DMS114 treated with DMSO at 0.1 percent for 48 hours (cell line): ENCODE results near the gene HEPN1.

Experiments used
- DNase-seq: peaks from one replicate; lab custom pipeline; 2025; ENCODE audit not compliant: unreplicated experiment; lab: John Stamatoyannopoulos, UW

The HEPN1 gene

DNA sequence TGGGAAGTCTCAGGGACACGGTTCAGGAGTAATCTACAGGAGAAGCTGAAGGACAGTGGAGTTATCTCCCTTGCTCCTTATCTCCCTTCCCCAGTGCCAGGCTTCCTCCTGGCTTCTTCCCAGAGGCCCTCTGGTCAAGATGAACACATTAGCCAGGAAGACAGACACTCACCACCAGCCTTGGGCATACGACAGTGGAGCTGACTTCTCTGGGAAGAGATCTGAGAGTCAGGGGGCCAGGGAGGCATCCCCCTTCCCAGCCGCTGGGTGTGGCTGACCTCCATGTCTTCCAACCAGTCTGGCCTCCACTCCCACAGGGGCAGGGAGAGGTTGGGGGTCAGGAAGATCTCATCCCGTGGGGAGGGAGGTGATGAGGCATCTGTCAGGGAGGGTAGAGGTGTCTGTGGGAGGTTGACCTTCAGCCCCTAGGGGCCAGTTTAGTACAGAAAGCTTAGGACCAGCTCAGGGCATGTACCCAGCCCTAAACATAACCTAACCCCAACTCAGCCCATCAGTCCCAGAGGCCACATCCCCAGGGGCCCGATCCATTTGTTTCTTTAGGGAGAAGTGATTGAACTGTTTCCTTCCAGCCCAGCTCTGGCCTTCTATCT, 34.1 kb upstream of the HEPN1 start:
- DNase-seq: no peak

DNA sequence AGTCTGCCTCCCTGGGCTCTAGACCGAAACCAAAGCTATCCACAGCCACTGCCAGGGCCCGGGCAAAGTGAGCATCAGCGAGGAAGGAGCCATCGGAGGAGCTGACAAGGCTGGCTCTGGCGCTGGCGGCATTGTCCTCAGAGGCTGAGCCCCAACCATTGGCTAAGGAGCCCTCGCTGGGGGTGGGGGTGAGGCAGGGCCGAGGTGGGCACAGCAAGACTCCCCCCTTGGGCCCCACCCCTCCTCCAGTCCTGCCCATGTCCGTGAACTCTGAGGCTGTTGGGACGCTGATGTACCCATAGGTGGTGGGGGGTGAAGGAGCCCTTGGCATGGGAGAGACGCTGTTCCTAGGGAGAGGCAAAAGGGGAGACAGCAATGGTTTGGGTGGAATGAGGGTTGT, 32.6 kb upstream of the HEPN1 start:
- DNase-seq: no peak

DNA sequence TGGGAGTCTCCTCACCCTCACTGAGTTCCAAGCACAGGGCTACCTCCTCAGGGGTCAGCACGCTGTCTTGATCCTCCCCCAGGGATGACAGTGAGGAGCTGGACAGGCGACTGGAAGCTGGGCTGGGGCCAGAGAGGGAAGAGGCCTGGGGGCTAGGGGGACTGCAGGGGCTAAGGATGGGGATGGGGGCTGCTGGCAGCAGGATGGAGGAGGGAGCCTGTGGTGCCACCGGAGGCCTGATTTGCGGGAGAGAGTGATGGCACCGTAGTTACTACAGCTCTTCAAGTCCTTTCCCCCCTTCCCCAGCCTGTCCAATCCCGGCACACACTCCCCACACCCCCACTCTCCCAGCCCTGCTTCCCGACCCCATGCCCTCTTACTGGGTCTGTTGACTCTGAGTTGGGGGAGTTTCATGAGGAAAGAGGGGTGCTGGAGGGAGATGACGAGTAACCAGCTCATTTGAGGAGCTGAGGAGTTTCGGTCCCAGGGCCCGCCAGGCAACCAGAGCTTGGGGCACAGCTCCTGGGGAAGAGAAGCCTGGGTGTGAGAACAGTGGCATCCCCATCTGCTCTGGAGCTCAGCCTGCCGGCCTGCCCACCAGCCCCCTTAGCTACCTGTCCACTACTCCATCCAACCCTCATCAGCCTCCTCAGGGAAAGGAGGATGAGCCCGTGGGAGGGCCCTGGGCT, 31.9 kb upstream of the HEPN1 start:
- no peak for DNase-seq

DNA sequence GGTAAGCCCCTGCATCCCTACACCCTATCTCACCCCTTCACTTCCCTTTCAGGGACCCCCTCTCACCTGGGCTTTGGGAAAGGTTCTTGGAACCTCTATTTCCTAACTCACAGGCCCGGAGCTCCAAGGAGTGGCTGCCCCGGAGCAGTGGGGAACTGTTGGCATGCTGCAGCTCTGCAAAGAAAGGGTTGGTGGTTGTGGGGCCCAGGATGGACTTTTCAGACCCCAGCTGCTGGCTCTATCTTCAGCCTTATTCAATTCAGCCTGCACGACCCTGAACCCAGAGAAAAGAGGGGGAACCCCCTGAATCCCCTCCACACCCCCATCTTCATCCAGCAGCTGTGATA, 31.4 kb upstream of the HEPN1 start:
- DNase-seq: no peak

DNA sequence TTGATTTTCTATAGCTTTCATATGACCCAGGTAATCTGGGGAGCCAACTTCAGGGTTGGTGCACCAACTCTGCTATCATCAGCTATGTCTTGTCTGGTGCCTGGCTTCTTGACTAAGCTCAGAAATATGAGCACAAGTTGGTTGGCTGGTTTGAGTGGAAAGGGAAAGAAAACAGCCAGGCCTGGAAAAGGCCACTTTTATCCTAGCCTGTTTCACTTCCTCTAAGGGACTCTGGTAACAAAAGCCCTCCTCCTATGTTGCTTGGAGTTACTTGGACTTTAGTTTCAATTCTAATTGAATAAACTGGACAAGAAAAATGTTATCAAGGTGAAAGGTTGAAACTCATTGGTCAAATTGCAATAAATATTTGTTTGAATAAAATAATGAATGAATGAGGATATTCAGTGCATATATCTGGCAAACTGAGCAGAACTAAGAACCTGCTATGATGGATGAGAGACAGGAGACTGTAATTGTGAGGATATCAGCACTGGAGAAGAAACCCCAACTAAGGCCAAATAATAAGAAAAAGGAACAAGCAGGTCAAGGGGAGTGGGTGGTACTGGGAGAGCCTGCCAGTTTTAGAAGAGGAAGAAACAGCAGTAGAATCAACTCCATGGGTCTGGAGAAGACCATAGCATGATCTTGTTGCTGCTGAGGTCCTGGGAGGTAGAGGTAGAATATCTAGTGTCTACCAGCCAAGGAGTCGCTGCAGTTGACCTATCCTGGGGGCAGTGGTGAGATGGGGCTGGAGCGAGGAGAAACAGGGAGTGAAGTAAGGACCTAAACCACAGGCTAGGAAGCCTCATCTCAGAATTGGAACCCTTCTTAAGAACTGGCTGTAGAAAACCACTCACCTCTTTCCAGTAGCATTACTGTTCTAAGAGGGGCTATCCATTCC, 29.6 kb upstream of the HEPN1 start:
- no peak for DNase-seq

DNA sequence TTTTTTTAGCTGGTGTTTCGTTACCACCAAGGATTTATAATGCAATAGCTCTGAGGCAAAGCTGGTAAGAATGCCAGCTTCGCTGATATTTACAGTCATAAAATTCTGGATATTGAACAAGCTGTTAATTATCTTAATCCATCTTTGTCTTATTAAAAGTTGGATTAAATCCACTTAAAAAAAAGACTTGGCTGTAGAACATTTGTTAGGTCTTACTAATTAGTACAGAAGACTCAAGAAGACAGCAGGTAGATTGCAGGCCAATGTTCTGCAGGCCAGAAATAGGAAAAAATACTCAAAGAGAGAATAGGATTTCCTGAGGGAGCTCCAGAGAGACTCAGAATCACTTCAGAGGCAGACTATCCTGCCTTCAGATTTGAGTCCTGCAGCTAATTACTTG, 28.9 kb upstream of the HEPN1 start:
- no peak for DNase-seq

DNA sequence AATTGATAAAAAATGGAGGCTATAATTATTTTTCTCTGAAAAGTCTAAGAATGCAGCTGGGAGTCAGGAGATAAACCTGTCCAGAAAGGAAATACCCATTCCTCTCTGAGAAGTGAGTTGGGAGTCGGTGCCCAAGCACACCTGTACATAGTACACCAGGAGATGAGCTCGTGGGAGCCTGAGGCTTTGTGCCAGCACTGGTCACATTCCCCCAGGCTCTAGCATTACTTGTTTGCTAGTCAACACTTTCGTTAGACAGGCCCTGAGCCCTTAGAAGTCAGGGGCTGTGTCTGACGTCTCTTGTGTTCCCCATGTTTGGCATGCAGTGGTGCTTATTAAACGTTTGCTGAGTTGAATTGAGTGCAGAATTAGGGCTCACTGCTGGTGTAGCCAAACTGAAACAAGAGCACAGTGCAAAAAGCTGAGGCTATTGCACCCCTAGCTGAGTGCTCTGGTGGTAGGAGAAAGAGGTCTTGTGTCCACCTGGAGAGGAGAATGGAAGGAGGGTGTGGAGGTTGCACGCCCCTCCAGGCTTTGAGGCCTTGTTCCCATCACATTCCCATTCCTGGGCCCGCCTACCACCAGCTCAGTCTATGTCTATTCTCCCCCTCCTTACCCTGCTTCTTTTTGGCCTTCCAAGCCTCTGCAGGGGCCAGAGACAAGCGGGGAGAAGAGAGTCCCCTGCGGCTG, 28.2 kb upstream of the HEPN1 start:
- no peak for DNase-seq

DNA sequence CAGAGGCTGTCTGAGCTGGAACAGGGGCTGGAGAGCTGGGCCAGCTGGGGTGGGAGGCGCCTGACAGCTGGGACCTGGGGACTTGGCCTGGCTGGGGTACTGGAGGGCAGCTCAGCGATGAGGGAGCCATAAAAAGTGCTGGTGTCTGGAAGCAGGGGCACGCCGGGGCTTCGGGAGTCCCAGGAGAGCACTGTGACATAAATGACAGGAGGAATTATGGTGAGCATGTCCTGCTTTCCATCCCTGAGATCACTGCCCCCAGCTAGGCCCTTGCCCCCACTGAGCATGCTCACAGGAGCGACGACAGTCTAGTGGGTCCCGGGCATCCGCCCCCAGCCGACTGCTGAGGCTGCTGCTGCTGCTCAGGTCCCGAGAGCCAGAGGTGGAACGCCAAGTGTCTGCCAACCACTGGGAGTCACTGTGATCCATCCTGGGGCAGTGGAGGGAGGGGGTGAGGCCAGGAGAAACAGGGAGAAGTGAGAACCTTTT, 27.6 kb upstream of the HEPN1 start:
- no peak for DNase-seq

DNA sequence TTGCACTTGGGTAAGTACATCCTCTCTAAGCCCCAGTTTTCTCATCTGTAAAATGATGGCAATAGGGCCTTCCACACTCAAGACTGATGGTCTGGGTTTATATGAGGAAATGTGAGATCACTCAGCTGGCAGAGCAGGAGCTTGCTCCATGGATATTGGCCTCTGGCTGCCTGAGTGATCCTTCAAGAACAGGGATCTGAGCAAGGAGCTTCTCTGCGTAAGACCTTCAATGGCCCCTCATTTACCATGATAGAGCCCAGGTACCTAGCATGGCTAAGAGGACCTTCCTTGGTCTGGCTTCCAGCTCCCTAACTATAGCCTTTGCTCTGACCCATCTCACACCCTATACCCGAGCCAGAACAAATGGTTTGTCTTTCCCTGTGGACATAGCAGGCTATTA, 26.9 kb upstream of the HEPN1 start:
- DNase-seq: no peak

DNA sequence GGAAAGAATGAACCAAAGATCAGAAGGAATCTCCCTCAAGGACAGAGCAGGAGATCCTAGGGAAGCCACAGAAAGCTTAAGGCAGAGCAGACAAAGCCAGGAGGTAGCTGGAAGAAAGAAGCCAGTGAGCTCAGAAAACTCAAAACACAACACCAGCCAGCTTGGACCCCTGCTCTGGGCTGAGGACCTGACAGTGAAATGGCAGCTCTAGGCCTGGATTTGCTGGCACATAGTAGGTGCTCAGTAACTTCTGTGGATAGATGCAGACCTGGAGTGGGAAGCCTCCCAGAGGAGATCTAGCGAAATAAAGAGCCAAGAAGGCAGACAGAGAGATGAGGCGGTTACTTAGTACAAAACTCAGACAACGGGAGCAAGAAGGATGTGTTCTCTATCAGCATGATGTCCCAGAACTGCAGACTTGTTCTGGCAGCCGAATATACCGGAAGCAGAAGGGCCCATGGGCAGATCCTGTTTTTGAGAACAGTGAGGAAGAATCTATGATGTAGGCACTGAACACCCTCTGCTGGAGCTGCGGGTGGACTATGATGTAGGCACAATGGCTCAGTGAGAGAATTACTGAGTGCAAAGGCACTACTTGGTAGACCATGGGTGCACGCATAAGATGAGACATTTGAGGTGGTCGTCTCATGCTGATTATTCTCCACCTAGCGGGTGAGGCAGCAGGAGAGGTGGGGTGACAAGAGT, 26.1 kb upstream of the HEPN1 start:
- DNase-seq: no peak

DNA sequence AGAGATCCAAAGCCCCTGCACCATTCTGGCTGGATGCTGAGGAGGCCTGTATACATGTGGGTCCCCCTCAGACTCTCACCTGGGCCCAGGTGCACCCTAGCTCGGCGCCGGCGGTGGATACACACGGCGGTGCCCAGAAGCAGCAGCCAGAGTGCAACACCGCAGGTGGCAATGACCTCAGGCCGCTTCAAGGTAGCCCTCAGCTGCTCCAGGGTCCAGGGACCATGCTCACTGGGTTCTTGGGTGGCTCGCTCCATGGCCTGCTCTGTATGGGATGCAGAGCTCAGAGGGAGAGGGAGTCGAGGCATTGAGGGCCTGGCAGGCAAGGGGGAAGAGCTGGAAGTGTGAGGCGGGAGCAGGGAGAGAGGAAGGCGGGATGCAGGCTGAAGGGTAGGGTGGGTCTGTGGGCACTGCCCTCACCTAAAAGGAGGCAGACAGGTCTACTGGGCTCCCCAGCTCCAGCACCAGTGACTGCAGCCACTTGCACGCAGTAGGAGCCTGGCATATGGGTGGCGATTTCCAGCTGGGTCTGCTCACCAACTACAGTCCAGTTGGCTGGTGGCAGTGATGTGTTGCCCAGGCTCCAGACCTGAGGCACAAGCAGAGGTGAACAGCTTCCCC, 25.2 kb upstream of the HEPN1 start:
- DNase-seq: no peak

DNA sequence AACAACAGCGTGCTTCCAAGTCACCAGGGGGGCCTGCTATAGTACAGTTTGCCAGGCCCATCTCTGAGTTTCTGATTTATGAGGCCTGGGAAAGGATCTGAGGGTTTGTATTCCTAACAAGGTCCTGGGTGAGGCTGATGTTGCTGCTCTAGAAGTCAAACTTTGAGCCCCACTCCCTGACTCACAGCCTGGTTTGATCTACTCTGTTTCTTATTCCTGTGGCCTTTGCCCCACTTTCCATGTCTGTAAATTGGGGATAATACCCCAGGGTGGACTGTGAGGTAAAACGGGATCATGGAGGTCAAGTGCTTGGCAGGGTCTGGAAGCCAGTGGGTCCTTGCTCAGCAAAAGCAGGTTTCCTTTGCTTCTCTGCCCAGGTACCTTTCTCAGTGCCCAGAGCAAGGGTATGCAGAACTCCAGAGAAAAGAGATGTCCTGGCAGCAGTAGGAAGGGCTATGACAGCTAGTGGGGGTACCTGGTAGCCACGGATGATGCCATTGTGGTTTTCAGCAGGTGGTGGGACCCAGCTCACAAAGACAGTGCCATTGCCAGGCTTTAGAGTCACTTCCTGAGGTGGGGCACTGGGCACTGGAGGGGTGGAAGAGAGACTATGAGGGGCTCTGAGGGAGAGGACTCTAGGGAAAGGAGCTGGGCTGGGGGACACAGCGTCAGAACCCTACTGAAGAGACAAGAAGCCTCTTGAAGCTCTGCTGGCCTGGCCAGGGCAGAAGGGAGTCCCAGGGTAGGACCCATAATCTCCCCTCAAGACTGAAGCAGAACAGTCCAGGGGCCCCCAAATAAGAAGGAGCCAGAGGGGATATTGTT, 24.2 kb upstream of the HEPN1 start:
- DNase-seq: no peak

DNA sequence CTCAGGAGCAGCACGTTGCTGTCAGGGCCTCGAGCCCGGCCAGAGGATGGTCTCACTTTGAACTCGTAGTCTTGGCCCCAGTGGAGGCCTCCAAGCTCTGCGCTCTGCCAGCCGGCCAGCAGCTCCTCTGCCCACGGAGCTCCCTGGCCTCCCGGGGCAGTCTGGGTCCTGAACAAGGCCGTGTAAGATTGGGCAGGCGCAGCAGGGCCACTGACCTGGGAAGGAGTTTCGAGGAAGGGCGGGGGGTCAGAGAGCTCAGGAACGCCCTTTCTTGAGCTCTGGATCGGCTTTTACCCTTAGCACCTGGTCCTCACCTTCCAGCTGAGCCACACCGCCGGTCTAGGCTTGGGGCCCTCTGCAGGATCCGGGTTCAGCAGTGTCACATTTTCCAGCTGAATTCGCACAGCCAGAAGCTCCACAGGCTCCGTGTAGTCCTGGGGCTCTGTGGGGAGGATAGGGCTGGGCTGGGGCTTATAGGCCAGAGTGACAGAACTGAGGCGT, 23.5 kb upstream of the HEPN1 start:
- DNase-seq: no peak

DNA sequence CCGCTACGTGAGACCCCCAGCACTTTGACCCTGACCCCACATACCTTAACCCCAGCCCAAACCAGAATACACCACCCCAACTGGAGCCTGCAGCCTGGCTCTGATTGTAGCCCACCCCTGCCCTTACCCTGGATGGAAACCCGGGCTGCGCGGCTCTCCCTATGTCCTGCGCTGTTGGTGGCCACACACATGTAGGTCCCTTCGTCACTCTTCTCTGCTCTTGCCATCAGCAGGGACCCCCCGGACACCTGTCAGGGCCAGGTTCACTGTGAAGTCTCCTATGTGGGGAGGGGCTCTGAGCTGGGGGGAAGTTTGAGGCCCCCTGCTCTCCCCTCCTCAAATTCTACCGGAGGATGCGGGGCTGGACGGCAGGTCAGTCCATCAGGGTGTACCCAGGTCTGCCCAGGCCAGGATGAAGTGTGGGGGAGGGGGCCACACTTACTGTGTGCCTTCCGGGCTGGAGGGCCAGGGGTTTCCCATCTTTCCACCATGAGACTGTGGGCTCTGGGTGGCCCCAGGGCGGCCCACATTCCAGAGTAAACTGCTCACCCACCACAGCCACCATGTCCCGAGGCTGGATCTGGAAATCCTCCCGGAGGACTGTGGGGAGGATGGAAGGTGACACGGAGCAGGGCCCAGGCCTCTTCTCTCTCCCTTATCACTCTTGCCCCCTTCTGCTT, 22.8 kb upstream of the HEPN1 start:
- DNase-seq: no peak

DNA sequence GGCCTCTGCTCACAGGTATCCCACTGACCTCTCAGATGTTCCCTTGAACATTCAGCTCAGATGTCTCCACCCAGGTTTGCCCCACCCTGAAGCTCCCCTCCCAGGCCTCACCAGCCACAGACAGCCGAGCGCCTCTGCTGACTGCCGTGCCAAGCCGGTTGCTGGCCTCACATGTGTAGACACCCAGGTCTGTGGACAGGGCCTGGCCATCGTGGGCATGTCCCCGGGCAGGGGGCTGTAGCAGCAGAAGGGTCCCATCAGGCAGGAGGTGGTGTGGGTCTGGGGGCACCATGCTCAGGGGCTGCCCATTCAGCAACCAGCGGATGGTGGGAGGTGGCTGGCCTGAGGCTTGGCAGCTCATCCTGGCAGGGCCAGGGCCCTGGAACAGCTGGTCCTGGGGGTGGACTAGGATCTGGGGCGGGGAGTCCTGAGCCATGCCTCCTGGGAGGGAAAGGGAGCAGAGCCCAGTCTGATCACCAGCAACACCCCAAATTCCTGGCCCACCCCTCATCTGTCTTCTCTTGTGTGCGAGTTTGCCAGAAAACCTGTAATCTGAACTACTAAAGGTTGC, 22.1 kb upstream of the HEPN1 start:
- no peak for DNase-seq

DNA sequence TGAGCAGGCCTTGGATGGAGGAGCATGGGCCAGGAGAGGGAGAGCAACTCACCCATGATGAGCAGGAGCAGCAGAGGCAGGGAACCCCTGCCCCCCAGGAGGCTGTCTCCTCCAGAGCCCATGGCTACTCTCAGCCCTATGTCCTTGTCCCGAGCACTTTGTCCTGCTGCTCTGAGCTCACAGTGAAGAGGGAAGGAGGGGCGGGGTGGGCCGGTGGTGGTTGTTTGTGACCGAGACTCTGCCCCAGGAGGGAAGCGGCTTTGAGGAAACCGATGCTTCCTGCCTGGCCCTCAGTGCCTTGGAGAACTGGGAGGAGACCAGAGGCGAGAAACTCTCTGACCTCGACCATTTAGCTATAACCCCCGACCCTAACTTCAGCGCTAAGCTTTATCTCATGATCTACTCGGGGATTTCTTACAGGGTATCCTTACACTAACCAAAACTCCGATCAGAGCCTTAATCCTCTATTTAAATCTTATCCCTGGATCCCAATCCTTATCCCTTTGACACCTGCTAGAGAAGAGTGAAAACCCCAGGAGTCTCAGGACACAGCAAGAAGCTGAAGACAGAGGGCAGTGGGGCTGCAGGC, 21.3 kb upstream of the HEPN1 start, which contains the start of gene ROBO4:
TSS of gene ROBO4 (minus strand) at position 192 of the 589 bp plus-strand sequence. CDS start at position 122, 70 bp downstream.
- DNase-seq: no peak

DNA sequence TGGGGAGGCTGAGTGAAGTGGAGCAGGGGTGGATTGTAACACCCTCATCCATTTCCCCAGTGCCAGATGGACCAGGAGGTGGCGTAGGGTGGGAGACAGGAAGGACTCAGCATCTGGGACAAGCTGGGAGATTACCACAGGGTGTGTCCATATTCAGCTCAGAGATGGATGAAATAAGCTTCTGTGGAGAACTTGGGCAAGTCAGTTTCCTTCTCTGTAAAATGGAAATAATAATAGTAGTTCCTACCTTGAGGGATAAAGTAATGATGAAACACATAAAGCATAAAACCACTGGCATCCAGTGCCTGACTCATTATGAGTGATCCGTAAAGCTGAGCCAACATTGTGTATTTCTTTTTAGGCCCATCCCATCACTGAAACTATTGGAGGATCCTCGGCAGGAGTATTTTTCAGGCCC, 20.8 kb upstream of the HEPN1 start:
- no peak for DNase-seq

DNA sequence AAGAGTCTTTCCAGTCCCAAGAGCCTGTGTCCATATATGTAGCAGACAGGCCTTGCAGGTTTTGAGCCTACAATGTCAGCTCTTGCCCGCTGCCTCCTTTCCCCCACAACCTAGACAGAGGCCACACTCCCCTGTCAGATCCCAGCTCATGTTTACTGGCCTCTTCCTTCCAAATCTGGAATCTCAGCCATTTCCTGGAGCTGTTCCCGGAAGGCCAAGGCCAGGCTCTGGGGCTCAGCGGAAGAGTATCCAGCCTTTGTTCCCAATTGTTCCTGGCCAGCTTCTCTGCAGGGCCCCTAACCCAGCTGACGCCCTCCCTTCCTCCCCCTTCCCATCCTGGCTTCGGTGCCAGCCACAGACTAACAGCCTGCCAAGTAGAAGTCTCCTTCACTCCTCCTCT, 20.3 kb upstream of the HEPN1 start:
- DNase-seq: no peak
